DOHH2 (cell line): ENCODE data around the gene SUN1.

Experiments
- EZH2phosphoT487 ChIP-seq: fragments of 200-600 bp; sonication (generic); IDR thresholded peaks from 2 replicates; pipeline ENCODE4 v1.6.1; 2017; ENCODE audit warnings: borderline replicate concordance, mild to moderate bottlenecking, antibody characterized with exemption, low read length, moderate library complexity, mixed read lengths
- TF ChIP-seq, protein P1 (sequence below): fragments of 200-600 bp; sonication (generic); IDR thresholded peaks from one replicate; pipeline ENCODE4 v1.5.1; 2014; ENCODE audit warnings: antibody characterized with exemption, mild to moderate bottlenecking, low read depth, low read length; ENCODE audit not compliant: poor library complexity, severe bottlenecking

- TF ChIP-seq, protein P1, sequence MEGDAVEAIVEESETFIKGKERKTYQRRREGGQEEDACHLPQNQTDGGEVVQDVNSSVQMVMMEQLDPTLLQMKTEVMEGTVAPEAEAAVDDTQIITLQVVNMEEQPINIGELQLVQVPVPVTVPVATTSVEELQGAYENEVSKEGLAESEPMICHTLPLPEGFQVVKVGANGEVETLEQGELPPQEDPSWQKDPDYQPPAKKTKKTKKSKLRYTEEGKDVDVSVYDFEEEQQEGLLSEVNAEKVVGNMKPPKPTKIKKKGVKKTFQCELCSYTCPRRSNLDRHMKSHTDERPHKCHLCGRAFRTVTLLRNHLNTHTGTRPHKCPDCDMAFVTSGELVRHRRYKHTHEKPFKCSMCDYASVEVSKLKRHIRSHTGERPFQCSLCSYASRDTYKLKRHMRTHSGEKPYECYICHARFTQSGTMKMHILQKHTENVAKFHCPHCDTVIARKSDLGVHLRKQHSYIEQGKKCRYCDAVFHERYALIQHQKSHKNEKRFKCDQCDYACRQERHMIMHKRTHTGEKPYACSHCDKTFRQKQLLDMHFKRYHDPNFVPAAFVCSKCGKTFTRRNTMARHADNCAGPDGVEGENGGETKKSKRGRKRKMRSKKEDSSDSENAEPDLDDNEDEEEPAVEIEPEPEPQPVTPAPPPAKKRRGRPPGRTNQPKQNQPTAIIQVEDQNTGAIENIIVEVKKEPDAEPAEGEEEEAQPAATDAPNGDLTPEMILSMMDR, result no peak
- no peak for TF ChIP-seq EZH2phosphoT487
Observed at GRCh38 chr7:855686-856369, 23.6 kb downstream of the SUN1 start.
